HG02678 (cell line): Measurements from ENCODE around the gene PCSK5.

ENCODE experiments used
- ATAC-seq: cut with Tn5 transposase; IDR thresholded peaks from one replicate; pipeline ENCODE4 v1.9.1; 2021; ENCODE audit warnings: mild to moderate bottlenecking, moderate library complexity; ENCODE audit not compliant: unreplicated experiment

Gene PCSK5

DNA sequence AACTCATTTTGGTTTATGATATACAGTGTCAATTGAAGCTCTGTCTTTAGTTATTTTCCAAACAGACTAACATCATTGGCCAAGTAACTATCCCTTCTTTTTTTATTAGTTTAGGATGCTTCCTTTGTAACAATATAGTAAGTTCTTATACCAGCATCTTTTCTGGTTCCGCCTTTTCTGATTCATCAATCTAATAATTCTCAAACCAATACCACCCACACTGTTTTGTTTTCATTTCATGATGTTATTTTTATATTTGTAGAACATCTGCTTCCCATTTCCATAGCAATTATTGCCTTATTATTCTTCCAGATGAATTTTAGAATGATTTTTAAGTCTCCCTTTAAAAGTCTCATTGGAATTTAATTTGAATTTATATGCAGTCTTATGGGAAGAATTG lies 285.7 kb downstream of the PCSK5 start:
- ATAC-seq = no peak

DNA sequence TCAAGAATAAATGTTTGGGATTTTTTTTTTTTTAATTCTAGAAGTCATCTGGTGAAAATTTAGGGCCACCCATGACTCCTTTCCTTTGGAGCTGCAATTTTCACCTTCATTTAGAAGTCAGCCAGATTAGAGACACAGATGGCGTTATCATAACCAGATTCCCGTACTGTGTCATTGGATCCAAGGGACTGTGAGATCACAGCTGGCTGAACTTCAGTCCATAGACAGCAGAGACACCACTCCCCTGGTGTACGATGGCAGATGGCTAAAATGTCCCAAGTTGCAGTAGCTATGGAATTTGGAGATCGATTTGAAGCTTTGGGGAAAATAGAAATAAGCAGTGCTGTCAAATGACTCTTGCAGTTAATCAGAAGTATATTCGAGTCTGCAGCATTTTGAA lies 287.5 kb downstream of the PCSK5 start:
- ATAC-seq = no peak

- no peak for ATAC-seq
Measured at GRCh38 chr9:76180541-76180940, 290.1 kb downstream of the PCSK5 start.

GRCh38 chr9:76181020-76181641 lies 290.7 kb downstream of the PCSK5 start:
- ATAC-seq = no peak

DNA sequence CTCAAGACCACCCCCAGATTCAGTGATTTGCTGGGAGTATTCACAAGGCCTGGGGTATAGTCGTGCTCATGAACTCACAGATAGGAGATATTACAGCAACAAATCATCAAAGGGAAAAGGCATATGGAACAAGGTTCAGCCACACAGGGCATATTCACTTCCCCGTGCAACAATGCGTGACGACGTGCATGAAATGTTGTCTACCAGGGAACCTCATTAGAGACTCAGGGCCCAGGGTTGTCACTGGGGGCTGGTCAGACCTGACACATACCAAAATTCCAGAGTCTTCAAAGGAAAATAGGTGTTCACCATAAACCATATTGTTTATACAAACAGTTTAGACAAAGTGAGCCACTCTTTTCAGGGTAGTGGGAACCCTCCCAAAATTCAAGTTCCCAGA lies 291.3 kb downstream of the PCSK5 start:
- no peak for ATAC-seq

- ATAC-seq = no peak
Measured at GRCh38 chr9:76185432-76185831, 295.0 kb downstream of the PCSK5 start.

- ATAC-seq = no peak
Measured at GRCh38 chr9:76188286-76188685, 297.8 kb downstream of the PCSK5 start.

GRCh38 chr9:76188905-76189304 lies 298.4 kb downstream of the PCSK5 start:
- no peak for ATAC-seq

- ATAC-seq = no peak
Measured at GRCh38 chr9:76191493-76191892, 301.0 kb downstream of the PCSK5 start.

GRCh38 chr9:76192013-76192412 lies 301.5 kb downstream of the PCSK5 start:
- ATAC-seq = no peak

DNA sequence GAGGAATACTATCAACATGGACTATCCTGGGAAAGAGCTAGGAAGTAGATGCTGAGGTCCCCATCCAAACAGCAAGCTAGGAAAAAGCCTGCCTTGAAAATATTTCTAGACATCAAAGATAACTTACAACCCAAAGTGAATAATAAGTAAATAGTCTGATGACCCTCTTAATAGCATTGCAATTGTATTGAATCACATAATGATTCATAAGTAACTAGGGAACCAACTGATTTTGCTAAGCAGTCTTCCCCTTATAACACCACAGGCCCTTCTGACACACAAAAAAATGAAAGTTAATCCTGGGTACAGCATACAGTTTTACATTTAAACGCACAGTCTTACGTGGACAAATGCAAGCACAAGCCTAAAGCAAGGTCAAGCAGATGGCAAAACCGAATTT lies 304.4 kb downstream of the PCSK5 start:
- no peak for ATAC-seq

- ATAC-seq = no peak
Measured at GRCh38 chr9:76198336-76198735, 307.9 kb downstream of the PCSK5 start.

DNA sequence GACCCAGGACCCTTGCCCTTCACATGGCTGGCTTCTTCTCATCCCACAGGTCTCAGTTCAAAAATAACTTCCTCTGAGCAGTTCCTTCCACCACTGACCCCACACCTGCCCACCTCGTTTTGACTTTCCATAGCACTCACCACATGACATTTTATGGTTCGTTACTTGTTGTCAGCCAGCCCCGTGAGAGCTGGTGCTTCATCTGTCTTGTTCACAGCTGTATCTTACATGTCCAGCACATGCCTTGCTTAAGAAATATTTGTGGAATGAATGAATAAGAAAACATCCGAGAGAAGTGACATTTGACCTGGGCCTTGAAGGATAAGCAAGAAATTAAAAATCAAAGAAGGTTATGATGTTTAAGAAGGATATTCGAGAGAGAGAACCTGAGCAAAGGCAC lies 309.8 kb downstream of the PCSK5 start:
- ATAC-seq = no peak

- ATAC-seq = no peak
Measured at GRCh38 chr9:76200745-76201144, 310.3 kb downstream of the PCSK5 start.

- ATAC-seq = no peak
Measured at GRCh38 chr9:76203373-76203772, 312.9 kb downstream of the PCSK5 start.

- ATAC-seq = no peak
Measured at GRCh38 chr9:76206821-76207220, 316.3 kb downstream of the PCSK5 start.

DNA sequence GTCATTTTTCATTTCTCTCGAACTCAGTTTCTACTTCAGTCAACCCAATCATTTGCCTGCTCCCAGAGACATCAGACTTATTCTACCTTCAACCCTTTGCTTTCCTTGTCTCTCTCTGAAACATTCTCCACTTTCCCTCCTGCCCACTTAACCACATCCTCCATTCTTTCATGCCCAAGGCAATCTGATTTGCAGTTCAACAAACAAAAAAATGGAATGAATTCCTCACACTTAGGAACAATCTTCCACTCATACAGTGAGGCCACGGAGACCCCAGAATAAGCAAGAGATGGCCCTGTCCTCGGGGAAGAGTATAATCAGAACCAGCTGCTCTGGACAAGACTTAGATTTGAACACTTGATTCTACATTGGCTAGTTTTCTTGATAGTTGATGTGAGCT lies 323.3 kb downstream of the PCSK5 start:
- ATAC-seq = no peak

GRCh38 chr9:76215066-76215465 lies 324.6 kb downstream of the PCSK5 start:
- no peak for ATAC-seq

DNA sequence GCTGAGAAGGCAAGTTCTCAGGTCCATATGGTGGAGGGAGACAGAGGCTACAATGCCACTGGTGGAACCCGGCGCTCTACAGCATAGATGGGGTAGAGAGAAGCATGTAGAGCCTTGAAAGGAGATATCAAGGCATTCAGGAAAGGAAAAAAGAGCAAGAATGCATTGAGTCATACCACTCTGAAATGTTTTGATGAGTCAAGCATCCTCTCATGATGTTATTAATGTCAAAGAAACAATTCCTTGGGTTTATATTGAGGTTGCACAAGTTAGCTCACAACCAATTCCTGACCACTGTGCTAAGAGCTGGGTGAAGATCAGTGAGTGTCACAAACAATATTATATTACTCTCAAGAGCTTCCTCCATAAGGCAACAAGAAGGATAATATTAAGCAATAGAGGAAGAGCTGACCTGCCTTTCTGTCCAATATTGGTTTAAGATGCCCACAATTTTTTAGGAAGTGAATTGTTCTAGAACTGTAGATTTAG lies 325.7 kb downstream of the PCSK5 start:
- ATAC-seq = no peak

DNA sequence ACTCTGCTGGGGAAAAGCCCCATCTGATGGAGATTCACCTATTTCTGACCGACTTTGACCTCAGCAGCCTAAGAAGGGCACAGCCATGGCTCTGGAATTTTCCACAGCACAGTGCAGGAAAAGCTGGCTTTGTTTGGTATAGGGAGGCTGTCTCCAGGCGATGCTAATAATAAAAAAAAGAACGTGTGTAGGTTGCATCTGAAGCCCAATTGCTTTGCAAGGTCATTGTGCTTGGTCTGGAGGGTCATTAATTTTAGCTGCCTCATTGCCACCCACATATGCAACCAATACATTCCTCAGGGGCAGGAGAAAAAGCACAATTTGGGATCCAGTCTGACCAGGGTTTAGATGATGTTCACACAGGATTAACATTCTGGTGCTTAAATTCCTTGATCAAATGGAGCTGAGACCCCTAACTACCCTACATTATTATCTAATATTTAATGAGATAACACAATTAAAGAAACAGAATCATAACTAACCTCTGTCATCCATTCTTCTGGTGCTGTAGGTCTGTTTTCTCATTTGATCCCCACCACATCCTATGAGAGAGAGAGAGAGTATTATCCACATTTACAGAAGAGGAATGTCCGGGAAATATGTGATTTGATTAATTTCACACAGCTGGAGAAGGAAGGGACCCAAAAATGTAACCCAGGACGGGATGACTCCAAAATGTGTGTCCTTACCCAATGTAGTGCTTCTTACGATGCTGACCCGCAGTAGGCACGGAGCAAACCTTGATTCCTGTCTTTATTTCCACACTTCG lies 327.8 kb downstream of the PCSK5 start:
- no peak for ATAC-seq

DNA sequence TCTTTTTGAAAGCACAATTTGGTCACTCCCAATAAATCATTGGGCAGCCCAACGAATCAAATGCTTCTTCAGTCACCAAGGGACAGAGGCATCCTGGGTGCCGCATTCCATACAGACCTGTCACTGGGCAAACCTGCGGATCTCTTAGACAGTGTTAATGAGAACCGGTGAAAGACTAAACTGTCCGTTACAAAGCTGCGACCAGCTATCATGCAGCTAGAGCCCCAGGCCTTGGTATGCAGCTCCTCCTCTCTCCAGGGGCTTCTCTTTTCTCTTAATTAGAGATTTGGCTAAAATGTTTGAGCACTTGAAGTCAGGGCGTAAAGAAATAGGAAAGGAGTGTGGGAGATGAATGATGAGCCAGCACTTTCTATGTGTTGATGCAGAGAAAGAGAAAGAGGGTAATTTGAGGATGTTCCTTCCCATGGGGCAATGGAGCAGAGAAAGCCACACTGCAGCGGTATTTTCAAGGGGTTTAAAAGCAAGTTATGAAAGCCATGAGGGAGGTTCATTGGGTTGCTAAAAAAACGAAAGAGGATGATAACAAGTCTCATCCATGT lies 328.5 kb downstream of the PCSK5 start:
- ATAC-seq = no peak

DNA sequence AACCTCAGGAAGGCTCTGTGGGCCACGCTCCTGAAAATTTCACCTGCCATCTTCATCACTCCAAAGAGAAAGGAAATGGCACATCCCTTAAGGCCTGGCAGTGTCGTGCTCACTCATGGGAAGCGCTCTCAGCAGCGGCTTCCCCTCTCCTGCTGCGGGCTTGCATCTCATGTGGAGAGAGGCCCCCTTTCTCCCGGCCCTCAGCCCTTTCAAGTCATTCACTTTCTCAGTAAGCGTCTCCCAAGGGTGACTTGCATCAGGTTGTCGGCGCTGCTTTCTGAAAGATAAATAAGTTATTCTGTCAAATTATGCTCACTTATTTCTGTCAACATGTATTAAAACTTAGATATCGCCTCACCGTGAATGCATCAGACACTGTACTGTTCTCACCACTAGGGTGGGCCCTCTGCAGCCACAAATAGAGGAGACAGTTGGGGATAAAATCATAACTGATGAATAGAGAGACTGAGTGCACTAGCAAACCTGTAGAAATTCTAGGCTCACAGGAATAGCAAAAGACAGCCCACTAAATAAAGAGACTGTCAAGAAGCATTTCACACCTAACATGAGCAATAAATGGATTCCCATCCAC lies 329.2 kb downstream of the PCSK5 start:
- no peak for ATAC-seq
